GM21576 (cell line): ENCODE measurements around the gene ZSCAN2.
"Not testable (repeated sequence)": the region's sequence is repeated elsewhere in the genome, so short reads cannot be mapped to it uniquely, and the experiment has no call there.

Experiments used
- ATAC-seq: cut with Tn5 transposase; IDR thresholded peaks from one replicate; pipeline ENCODE4 v1.9.1; 2021; ENCODE audit warnings: mild to moderate bottlenecking, moderate library complexity; ENCODE audit not compliant: unreplicated experiment

Gene ZSCAN2

GRCh38 chr15:84600687-84601554 is at the start of gene ZSCAN2:
Gene ZSCAN2 (plus strand): TSS chr15:84601009. CDS start chr15:84603928, 2,919 bp downstream.
- peak; percentile 89 for ATAC-seq

GRCh38 chr15:84551624-84552023 is 49.2 kb upstream of the ZSCAN2 start:
- ATAC-seq = not testable (repeated sequence)

- ATAC-seq = no peak
Measured at GRCh38 chr15:84552896-84553295, 47.9 kb upstream of the ZSCAN2 start.

DNA sequence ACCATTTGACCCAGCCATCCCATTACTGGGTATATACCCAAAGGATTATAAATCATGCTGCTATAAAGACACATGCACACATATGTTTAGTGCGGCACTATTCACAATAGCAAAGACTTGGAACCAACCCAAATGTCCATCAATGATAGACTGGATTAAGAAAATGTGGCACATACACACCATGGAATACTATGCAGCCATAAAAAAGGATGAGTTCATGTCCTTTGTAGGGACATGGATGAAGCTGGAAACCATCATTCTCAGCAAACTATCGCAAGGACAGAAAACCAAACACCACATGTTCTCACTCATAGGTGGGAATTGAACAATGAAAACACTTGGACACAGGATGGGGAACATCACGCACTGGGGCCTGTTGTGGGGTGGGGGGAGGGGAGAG is 44.1 kb upstream of the ZSCAN2 start:
- ATAC-seq = not testable (repeated sequence)

DNA sequence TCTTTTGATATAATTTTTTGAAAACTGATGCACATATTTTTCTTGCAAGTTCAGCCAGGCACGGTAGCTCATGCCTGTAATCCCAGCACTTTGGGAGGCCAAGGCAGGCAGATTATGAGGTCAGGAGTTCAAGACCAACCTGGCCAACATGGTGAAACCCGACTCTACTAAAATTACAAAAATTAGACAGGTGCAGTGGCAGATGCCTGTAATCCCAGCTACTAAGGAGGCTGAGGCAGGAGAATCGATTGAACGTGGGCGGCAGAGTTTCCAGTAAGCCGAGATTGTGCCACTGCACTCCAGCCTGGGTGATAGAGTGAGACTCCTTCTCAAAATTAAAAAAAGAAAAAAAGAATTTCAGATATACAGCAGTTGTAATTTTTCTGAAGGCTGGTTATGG is 32.8 kb upstream of the ZSCAN2 start:
- not testable (repeated sequence) for ATAC-seq

GRCh38 chr15:84570164-84570735 is 30.6 kb upstream of the ZSCAN2 start:
- ATAC-seq = no peak

DNA sequence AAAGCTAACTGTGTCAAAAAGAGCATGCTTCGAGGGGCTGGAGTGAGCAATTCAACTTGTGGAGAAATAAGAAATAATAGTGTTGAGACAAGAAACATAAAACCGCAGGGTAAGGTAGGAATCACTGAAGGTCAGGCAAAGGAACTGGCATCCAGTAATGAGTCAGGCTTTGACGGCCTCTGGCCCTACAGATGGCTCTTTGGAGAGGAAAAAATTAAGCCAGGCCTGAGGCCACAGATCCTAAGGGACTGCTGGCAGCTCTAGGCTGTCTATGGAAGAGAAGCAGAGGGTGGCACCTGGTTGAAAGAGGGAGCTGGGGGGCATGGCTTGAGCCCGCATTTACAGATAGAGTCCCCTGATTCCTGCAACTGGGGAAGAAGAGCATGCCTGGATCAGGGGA is 28.6 kb upstream of the ZSCAN2 start:
- ATAC-seq = no peak

- no peak for ATAC-seq
Measured at GRCh38 chr15:84575493-84575892, 25.3 kb upstream of the ZSCAN2 start.

- not testable (repeated sequence) for ATAC-seq
Measured at GRCh38 chr15:84577891-84578290, 22.9 kb upstream of the ZSCAN2 start.

GRCh38 chr15:84579261-84579721 is 21.5 kb upstream of the ZSCAN2 start:
- ATAC-seq = not testable (repeated sequence)

- not testable (repeated sequence) for ATAC-seq
Measured at GRCh38 chr15:84581676-84582428, 19.0 kb upstream of the ZSCAN2 start.

GRCh38 chr15:84582583-84583157 is 18.1 kb upstream of the ZSCAN2 start:
- ATAC-seq = no peak

- not testable (repeated sequence) for ATAC-seq
Measured at GRCh38 chr15:84583921-84584320, 16.9 kb upstream of the ZSCAN2 start.

DNA sequence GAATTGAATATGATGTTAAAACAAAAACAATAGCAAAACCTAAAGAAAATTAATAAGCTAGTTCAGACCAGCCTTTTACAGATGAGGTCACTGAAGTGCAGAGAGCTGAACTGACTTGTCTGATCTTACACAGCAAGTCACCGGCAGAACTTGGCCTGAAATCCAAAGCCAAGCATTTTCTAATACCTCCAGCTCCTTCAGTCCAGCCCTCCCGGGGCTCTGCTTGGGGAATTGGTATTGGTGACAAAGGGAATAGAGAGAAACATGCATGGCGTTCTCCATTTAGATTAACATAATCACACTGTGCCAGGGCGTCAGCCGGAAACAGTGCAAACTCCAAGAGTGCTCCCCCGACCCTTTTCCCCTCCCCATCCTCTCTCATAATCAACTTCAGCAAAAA is 14.1 kb upstream of the ZSCAN2 start:
- no peak for ATAC-seq

- peak; percentile 96 for ATAC-seq
Measured at GRCh38 chr15:84588053-84588874, 12.5 kb upstream of the ZSCAN2 start.

GRCh38 chr15:84590406-84590805 is 10.4 kb upstream of the ZSCAN2 start:
- no peak for ATAC-seq

- ATAC-seq = no peak
Measured at GRCh38 chr15:84591815-84592214, 9.0 kb upstream of the ZSCAN2 start.

DNA sequence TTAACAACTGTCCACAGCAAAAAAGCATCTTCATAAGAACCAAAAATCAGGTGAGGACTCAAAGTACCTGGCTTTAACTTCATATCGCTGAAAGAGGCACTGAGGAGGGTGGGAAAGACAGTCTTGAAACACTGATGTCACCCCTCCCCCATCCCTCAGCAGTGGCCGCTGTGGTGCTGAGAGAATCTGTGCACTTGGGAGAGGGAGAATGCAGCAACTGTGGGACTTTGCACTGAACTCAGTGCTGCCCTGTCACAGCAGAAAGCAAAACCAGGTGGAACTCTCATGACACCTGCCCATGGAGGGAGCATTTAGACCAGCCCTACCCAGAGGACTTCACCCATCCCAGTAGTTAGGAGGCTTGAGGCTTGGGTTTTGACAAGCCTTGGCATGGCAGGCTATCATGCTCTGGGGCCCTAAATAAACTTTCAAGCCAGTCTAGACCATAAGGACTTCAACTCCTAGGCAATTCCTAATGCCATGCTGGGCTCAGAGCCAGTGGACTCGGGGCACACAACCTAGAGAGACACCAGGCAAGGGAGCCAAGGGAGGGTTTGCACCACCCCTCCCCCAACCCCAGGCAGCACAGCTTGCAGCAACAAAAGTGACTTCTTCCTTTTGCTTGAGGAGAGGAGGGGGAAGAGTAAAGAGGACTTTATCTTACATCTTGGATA is 6.1 kb upstream of the ZSCAN2 start:
- no peak for ATAC-seq

- no peak for ATAC-seq
Measured at GRCh38 chr15:84595660-84596059, 5.1 kb upstream of the ZSCAN2 start.

- ATAC-seq = no peak
Measured at GRCh38 chr15:84597296-84597695, 3.5 kb upstream of the ZSCAN2 start.
